ENCODE results near the gene IFIT1B. TPM values are rescaled to one million over a fixed set of nuclear protein-coding genes. Genes with fewer than 3 reads are reported as not detected.

Gene IFIT1B
- total RNA-seq, 1 donor, result not detected

- no peak overlapping the region for H3K4me3 ChIP-seq (ENCODE audit: low read depth, low read length)
- DNase-seq (ENCODE audit: low read depth), result no peak
Measured at GRCh38 chr10:89357975-89358374, 19.9 kb upstream of the IFIT1B start.

GRCh38 chr10:89360157-89360556 is 17.7 kb upstream of the IFIT1B start:
- H3K4me3 ChIP-seq (ENCODE audit: low read depth, low read length), result no peak overlapping the region
- TF ChIP-seq, protein P1, sequence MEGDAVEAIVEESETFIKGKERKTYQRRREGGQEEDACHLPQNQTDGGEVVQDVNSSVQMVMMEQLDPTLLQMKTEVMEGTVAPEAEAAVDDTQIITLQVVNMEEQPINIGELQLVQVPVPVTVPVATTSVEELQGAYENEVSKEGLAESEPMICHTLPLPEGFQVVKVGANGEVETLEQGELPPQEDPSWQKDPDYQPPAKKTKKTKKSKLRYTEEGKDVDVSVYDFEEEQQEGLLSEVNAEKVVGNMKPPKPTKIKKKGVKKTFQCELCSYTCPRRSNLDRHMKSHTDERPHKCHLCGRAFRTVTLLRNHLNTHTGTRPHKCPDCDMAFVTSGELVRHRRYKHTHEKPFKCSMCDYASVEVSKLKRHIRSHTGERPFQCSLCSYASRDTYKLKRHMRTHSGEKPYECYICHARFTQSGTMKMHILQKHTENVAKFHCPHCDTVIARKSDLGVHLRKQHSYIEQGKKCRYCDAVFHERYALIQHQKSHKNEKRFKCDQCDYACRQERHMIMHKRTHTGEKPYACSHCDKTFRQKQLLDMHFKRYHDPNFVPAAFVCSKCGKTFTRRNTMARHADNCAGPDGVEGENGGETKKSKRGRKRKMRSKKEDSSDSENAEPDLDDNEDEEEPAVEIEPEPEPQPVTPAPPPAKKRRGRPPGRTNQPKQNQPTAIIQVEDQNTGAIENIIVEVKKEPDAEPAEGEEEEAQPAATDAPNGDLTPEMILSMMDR (IDR thresholded peaks at IDR 0.05; ENCODE audit: insufficient read depth, low read length), result no peak
- no peak for DNase-seq (ENCODE audit: low read depth)

More at GRCh38 chr10:89357975-89358374, 19.9 kb upstream of the IFIT1B start:
- TF ChIP-seq, protein P1 (IDR thresholded peaks at IDR 0.05; ENCODE audit: insufficient read depth, low read length), result no peak

- TF ChIP-seq, protein P1 (IDR thresholded peaks at IDR 0.05; ENCODE audit: insufficient read depth, low read length), result no peak
- no peak for DNase-seq (ENCODE audit: low read depth)
- H3K4me3 ChIP-seq (ENCODE audit: low read depth, low read length), result no peak overlapping the region
Measured at GRCh38 chr10:89362929-89363328, 14.9 kb upstream of the IFIT1B start.

DNA sequence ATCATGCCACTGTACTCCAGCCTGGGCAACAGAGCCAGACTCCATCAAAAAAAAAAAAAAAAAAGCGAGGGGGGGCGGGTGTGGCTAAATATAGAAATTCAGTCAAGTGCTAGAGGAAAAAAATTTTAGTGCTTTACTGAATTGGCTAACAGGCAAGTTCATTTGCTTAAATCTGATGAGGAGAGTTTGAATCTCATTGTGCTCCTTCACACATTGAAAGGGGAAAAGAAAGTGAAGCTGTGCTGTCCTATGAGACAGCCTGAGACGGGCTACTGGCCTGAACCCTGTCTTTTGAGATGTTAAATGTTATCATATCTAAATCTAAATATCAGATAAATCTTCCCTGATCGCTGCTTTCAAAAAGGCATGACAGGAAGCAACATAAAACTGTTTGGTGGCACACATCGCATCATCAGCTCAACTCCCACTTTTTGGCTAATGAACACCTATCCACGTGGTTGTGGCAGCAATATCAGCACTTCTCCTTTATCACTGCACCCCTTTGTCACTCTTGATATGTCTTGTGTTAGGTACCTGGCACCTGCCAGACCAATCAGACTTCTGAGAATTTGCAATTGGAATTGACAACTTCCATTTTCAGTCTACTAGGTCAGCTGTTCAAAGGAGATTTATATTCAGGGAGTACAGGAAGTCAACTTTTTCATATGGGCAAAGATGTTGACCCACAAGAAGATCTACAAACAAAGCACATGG is 14.0 kb upstream of the IFIT1B start:
- DNase-seq (ENCODE audit: low read depth), result no peak
- no peak overlapping the region for H3K4me3 ChIP-seq (ENCODE audit: low read depth, low read length)
- TF ChIP-seq, protein P1 (IDR thresholded peaks at IDR 0.05; ENCODE audit: insufficient read depth, low read length), result no peak

GRCh38 chr10:89364531-89364930 is 13.3 kb upstream of the IFIT1B start:
- no peak for DNase-seq (ENCODE audit: low read depth)
- TF ChIP-seq, protein P1 (IDR thresholded peaks at IDR 0.05; ENCODE audit: insufficient read depth, low read length), result no peak
- no peak overlapping the region for H3K4me3 ChIP-seq (ENCODE audit: low read depth, low read length)

DNA sequence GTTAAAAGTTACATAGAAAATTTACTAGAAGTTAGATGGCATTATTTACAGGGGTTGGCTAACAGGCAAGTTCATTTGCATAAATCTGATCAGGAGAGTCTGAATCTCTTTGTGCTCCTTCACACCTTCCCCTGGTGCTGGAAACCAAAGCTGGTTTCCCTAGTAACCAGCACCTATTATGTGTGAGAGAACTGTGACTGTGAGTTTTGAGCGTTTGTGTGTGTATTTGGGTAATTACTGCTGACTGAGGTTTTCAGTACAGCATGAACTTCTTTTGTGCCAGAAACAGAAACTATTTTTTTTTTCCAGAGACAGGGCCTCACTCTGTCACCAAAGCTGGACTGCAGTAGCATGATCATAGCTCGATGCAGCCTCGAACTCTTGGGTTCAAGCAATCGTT is 10.3 kb upstream of the IFIT1B start:
- H3K4me3 ChIP-seq (ENCODE audit: low read depth, low read length), result no peak overlapping the region
- TF ChIP-seq, protein P1 (IDR thresholded peaks at IDR 0.05; ENCODE audit: insufficient read depth, low read length), result no peak
- no peak for DNase-seq (ENCODE audit: low read depth)

- TF ChIP-seq, protein P1 (IDR thresholded peaks at IDR 0.05; ENCODE audit: insufficient read depth, low read length), result no peak
- no peak overlapping the region for H3K4me3 ChIP-seq (ENCODE audit: low read depth, low read length)
- DNase-seq (ENCODE audit: low read depth), result no peak
Measured at GRCh38 chr10:89368129-89368528, 9.7 kb upstream of the IFIT1B start.
